GM03348 (cell line): ENCODE results near the gene BRD3OS.
"Not testable (repeated sequence)": the region's sequence is repeated elsewhere in the genome, so short reads cannot be mapped to it uniquely, and the experiment has no call there.

Experiments used
- DNase-seq: peaks from one replicate; pipeline ENCODE4 v3.0.0; 2012; ENCODE audit warnings: low spot score

The BRD3OS gene

GRCh38 chr9:134063571-134064450, 38.5 kb downstream of the BRD3OS start:
- DNase-seq, result no peak

- no peak for DNase-seq
Measured at GRCh38 chr9:134064711-134065110, 39.4 kb downstream of the BRD3OS start.

GRCh38 chr9:134065612-134066419, 40.5 kb downstream of the BRD3OS start:
- DNase-seq, result peak; percentile 72

- DNase-seq, result peak; percentile 58
Measured at GRCh38 chr9:134066526-134066912, 41.2 kb downstream of the BRD3OS start.

- DNase-seq, result peak; percentile 66
Measured at GRCh38 chr9:134066913-134067851, 41.9 kb downstream of the BRD3OS start.

- DNase-seq, result peak; percentile 99
Measured at GRCh38 chr9:134067904-134068743, 42.8 kb downstream of the BRD3OS start, which contains the start of gene BRD3. TSS of gene BRD3 (minus strand) at chr9:134068026. CDS start at chr9:134053477, 14,549 bp downstream.

- DNase-seq, result no peak
Measured at GRCh38 chr9:134068744-134069479, 43.6 kb downstream of the BRD3OS start.

GRCh38 chr9:134069480-134070399, 44.5 kb downstream of the BRD3OS start:
- no peak for DNase-seq

GRCh38 chr9:134071149-134071548, 45.9 kb downstream of the BRD3OS start:
- no peak for DNase-seq

GRCh38 chr9:134072683-134073082, 47.4 kb downstream of the BRD3OS start:
- DNase-seq, result not testable (repeated sequence)

GRCh38 chr9:134073500-134073899, 48.2 kb downstream of the BRD3OS start:
- DNase-seq, result no peak

GRCh38 chr9:134075689-134076088, 50.4 kb downstream of the BRD3OS start:
- not testable (repeated sequence) for DNase-seq

GRCh38 chr9:134076644-134077043, 51.4 kb downstream of the BRD3OS start:
- DNase-seq, result no peak
